B cell (primary cell): ENCODE results near the gene JAK1. TPM values are rescaled to one million over a fixed set of nuclear protein-coding genes. Genes with fewer than 3 reads are reported as not detected.
A peak's percentile ranks its signal among the peaks of the same experiment; 100 is the strongest.
"Not testable (repeated sequence)": the region's sequence is repeated elsewhere in the genome, so short reads cannot be mapped to it uniquely, and the experiment has no call there.

ENCODE experiments used
- ATAC-seq: fragments of 200-7000 bp; cut with Tn5 transposase; one replicate; pipeline ENCODE4 v1.10.0; 2021; ENCODE audit warnings: low read depth, mild to moderate bottlenecking, moderate number of reproducible peaks, moderate library complexity
- CTCF ChIA-PET: fragments of 350-600 bp; sonication (Branson Sonifier 250); formaldehyde crosslinking; loops from one replicate; lab custom pipeline; 2021; ENCODE audit warnings: antibody characterized with exemption, inconsistent platforms; lab: Charles Lee
- POLR2A ChIA-PET: fragments of 350-600 bp; sonication (Branson Sonifier 250); formaldehyde crosslinking; loops from one replicate; lab custom pipeline; 2021; ENCODE audit warnings: antibody characterized with exemption; lab: Charles Lee
- DNase-seq: peaks from one replicate; pipeline ENCODE4 v3.0.0; 2013
- H2AFZ ChIP-seq: 2 replicates; pipeline ENCODE4 v1.6.1; 2012; ENCODE audit warnings: mild to moderate bottlenecking, low read depth, low read length; ENCODE audit not compliant: insufficient read depth, poor library complexity, severe bottlenecking
- H3K27ac ChIP-seq, 2 donors: 1 replicate in 1 of 2; 2 replicates in 1 of 2; pipeline ENCODE4 v1.5.1; 2012 to 2013; ENCODE audit warnings: low read length in 2 of 2, mild to moderate bottlenecking in 2 of 2, moderate library complexity in 1 of 2
- H3K27me3 ChIP-seq, 4 experiments: fragments of 200-600 bp in 1 of 4; sonication (generic) in 1 of 4; replicated peaks in 1 of 4; 1 replicate in 2 of 4; 2 replicates in 2 of 4; pipeline versions ENCODE4 v1.6.1 to v1.7.0; 2013 to 2016; ENCODE audit warnings: low read length in 3 of 4, mild to moderate bottlenecking in 2 of 4, mixed read lengths in 1 of 4, moderate library complexity in 1 of 4; ENCODE audit not compliant: insufficient read depth in 4 of 4, control insufficient read depth in 3 of 4; ENCODE audit errors: control extremely low read depth in 1 of 4
- H3K36me3 ChIP-seq, 2 experiments: replicated peaks in 1 of 2; 1 replicate in 1 of 2; 2 replicates in 1 of 2; pipeline versions ENCODE4 v1.6.1 to v1.7.1; 2013; ENCODE audit warnings: low read length in 1 of 2; ENCODE audit not compliant: insufficient read depth in 2 of 2, control insufficient read depth in 1 of 2; ENCODE audit errors: control extremely low read depth in 1 of 2, extremely low read depth in 1 of 2
- H3K4me1 ChIP-seq, 2 donors: fragments of 200-600 bp in 1 of 2; sonication (generic) in 1 of 2; 1 replicate in 1 of 2; 2 replicates in 1 of 2; pipeline versions ENCODE4 v1.5.1 to v1.6.1; 2013 to 2017; ENCODE audit warnings: low read length in 2 of 2; ENCODE audit not compliant: control insufficient read depth in 2 of 2, insufficient read depth in 2 of 2
- H3K4me2 ChIP-seq: replicated peaks from 2 replicates; pipeline ENCODE3; 2012; ENCODE audit warnings: mild to moderate bottlenecking, low read depth, low read length; ENCODE audit not compliant: poor library complexity, severe bottlenecking
- H3K4me3 ChIP-seq, 5 experiments: fragments of 200-600 bp in 1 of 5; sonication (generic) in 1 of 5; 1 replicate in 3 of 5; 2 replicates in 2 of 5; pipeline versions ENCODE4 v1.5.1 to v1.7.0; 2011 to 2016; ENCODE audit warnings: low read length in 4 of 5, mild to moderate bottlenecking in 4 of 5, low read depth in 2 of 5, control low read depth in 1 of 5, moderate library complexity in 1 of 5; ENCODE audit not compliant: insufficient read depth in 1 of 5; ENCODE audit errors: control extremely low read depth in 1 of 5, extremely low read depth in 1 of 5
- H3K79me2 ChIP-seq: fragments of 200-600 bp; sonication (generic); one replicate; pipeline ENCODE4 v1.6.0; 2016; ENCODE audit warnings: low read length; ENCODE audit not compliant: control insufficient read depth, insufficient read depth
- H3K9ac ChIP-seq: fragments of 200-600 bp; sonication (generic); 2 replicates; pipeline ENCODE4 v1.6.1; 2017; ENCODE audit warnings: mild to moderate bottlenecking, low read length, moderate library complexity
- H3K9me3 ChIP-seq, 3 donors: one replicate each; pipeline versions ENCODE4 v1.6.1 to v1.7.1; 2013; ENCODE audit warnings: low read length in 2 of 3; ENCODE audit not compliant: control insufficient read depth in 2 of 3, insufficient read depth in 1 of 3; ENCODE audit errors: control extremely low read depth in 1 of 3
- H4K20me1 ChIP-seq: 2 replicates; pipeline ENCODE4 v1.6.0; 2012; ENCODE audit warnings: mild to moderate bottlenecking, low read length; ENCODE audit not compliant: insufficient read depth, control insufficient read depth, poor library complexity, severe bottlenecking
- H3K27ac Mint-ChIP-seq: one replicate; pipeline ENCODE4 v1.8.0; 2021; ENCODE audit warnings: mixed read lengths
- H3K27me3 Mint-ChIP-seq: one replicate; pipeline ENCODE4 v1.8.0; 2021; ENCODE audit warnings: mixed read lengths
- H3K4me1 Mint-ChIP-seq: one replicate; pipeline ENCODE4 v1.8.0; 2021; ENCODE audit warnings: mixed read lengths
- H3K4me3 Mint-ChIP-seq: one replicate; pipeline ENCODE4 v1.8.0; 2021; ENCODE audit warnings: mixed read lengths
- H3K9me3 Mint-ChIP-seq: one replicate; pipeline ENCODE4 v1.8.0; 2022; ENCODE audit warnings: mixed read lengths; ENCODE audit not compliant: insufficient read depth
- CTCF ChIP-seq: fragments of 200-600 bp; IDR thresholded peaks from one replicate; pipeline ENCODE4 v1.8.0; 2022; ENCODE audit warnings: antibody characterized with exemption, mild to moderate bottlenecking
- EZH2 ChIP-seq: IDR thresholded peaks from 2 replicates; pipeline ENCODE4 v1.6.1; 2012; ENCODE audit warnings: borderline replicate concordance, low read depth, mild to moderate bottlenecking, moderate library complexity, low read length; ENCODE audit not compliant: insufficient read depth, poor library complexity, severe bottlenecking
- WGBS: methylation state at CpG from one replicate; pipeline ENCODE4 v1.1.5; 2013; ENCODE audit warnings: missing lambda C conversion rate; ENCODE audit not compliant: insufficient coverage; 5-methylcytosine and 5-hydroxymethylcytosine counted together
- intact Hi-C: fragments of 100-400 bp; cut with micrococcal nuclease; formaldehyde crosslinking; loops from one replicate; pipeline ENCODE4 v1.10.0; 2022
- polyA plus RNA-seq: library from polyadenylated mRNA; depleted of rRNA; stranded (reverse); fragments of >200 nt; gene quantifications from 2 replicates; pipeline ENCODE4 v1.2.3, GENCODE V29; 2012
- total RNA-seq, 2 donors: library from RNA; stranded (reverse); fragments of 120-200 nt in 1 of 2; gene quantifications; 1 replicate in 1 of 2; 2 replicates in 1 of 2; pipeline versions ENCODE4 v1.2.3 to v1.2.4, GENCODE V29; 2013 to 2022

Gene JAK1
- total and polyA plus RNA-seq, 2 donors (not counting 1 experiment from before 2014, with no cell fraction given) = 99.0 to 244 TPM

- DNase-seq = no peak
- POLR2A ChIA-PET = no interaction called here
- CTCF ChIA-PET = interaction anchor here (1.0 kb wide), 1 partner anchor 12 kb away, joined by 3 read pairs; no protein-coding TSS in a partner anchor
- peak overlapping the region in 1 of 2 donors; percentile 46 for H3K27ac ChIP-seq
- H3K9me3 Mint-ChIP-seq = no peaks in the 10 kb centered on the region
- H3K4me2 ChIP-seq = peak overlapping the region; percentile 16
- H3K9me3 ChIP-seq = no peaks in the 10 kb centered on the region
- no peak overlapping the region for H2AFZ ChIP-seq
- peaks cover 89% of the 10 kb centered on the region for H4K20me1 ChIP-seq
- H3K27me3 ChIP-seq = no peaks in the 10 kb centered on the region
- no peak overlapping the region for H3K4me3 Mint-ChIP-seq
- ATAC-seq = no peak
- no peak overlapping the region for H3K27ac Mint-ChIP-seq
- H3K27me3 Mint-ChIP-seq = no peaks in the 10 kb centered on the region
- H3K36me3 ChIP-seq = peaks cover 0 to 2% of the 10 kb centered on the region in 2 experiments
- intact Hi-C loops = loop anchor here (2.0 kb wide), 1 partner anchor 22 kb away; no protein-coding TSS in a partner anchor
- TF ChIP-seq CTCF (no peak), EZH2 (no peak)
- peaks cover 97% of the 10 kb centered on the region for H3K79me2 ChIP-seq
- H3K4me3 ChIP-seq = no peak overlapping the region
- peaks cover 66 to 70% of the 10 kb centered on the region in 2 donors for H3K4me1 ChIP-seq
- peaks cover 94% of the 10 kb centered on the region for H3K4me1 Mint-ChIP-seq
- no peak overlapping the region for H3K9ac ChIP-seq
- WGBS = 100% methylated on average over 1 of the region's 3 CpGs
Measured at GRCh38 chr1:64920941-64921589, 45.3 kb downstream of the JAK1 start.

GRCh38 chr1:64919120-64919519, 47.2 kb downstream of the JAK1 start:
- CTCF ChIA-PET = interaction anchor here (1.2 to 1.3 kb wide), 2 partner anchors 8 to 10 kb away, joined by 3 to 4 read pairs; no protein-coding TSS in a partner anchor
- H3K9ac ChIP-seq, POLR2A ChIA-PET, H3K9me3 ChIP-seq, H3K27ac Mint-ChIP-seq, H3K4me2 ChIP-seq, H3K27me3 Mint-ChIP-seq, intact Hi-C loops, H3K9me3 Mint-ChIP-seq, H2AFZ ChIP-seq, H3K4me3 ChIP-seq, ATAC-seq, H3K27ac ChIP-seq, DNase-seq, H3K36me3 ChIP-seq, H3K27me3 ChIP-seq: not testable (repeated sequence)
- WGBS = no CpG with 5 or more reads among the region's 7 CpGs
- Mint-ChIP-seq H3K4me1 (peaks cover 90% of the 10 kb centered on the region), H3K4me3 (peak overlapping the region; percentile 55)
- H3K79me2 ChIP-seq = peaks cover 97% of the 10 kb centered on the region
- H4K20me1 ChIP-seq = peaks cover 89% of the 10 kb centered on the region
- H3K4me1 ChIP-seq = peaks cover 61 to 62% of the 10 kb centered on the region in 2 donors
